Measurements from ENCODE around the gene RNF187. TPM values are rescaled to one million over a fixed set of nuclear protein-coding genes. Genes with fewer than 3 reads are reported as not detected.

Gene RNF187
- total RNA-seq (100 to 1,000 TPM in 2 of 4 donors, 10 to 100 TPM in 2; 80.5 to 113 (median 94.2) TPM), polyA plus RNA-seq (34.1 TPM)
- long read RNA-seq, donor 1, transcript RNF187-201 (4 exons, 3,017 nt) = major isoform, 289 of 338 reads
- long read RNA-seq, donor 1, partial matches to known transcripts = 11 of 338 reads
- long read RNA-seq, donor 1, other reads (novel, unspliced or antisense) = 38 of 338 reads
- long read RNA-seq, donor 2, transcript RNF187-201 (4 exons, 3,017 nt) = major isoform, 220 of 283 reads
- long read RNA-seq, donor 2, partial matches to known transcripts = 7 of 283 reads
- long read RNA-seq, donor 2, other reads (novel, unspliced or antisense) = 56 of 283 reads
- long read RNA-seq, donor 3, transcript RNF187-201 (4 exons, 3,017 nt) = major isoform, 9 of 43 reads
- long read RNA-seq, donor 3, partial matches to known transcripts = 3 of 43 reads
- long read RNA-seq, donor 3, other reads (novel, unspliced or antisense) = 31 of 43 reads
- long read RNA-seq, donor 4, transcript RNF187-201 (4 exons, 3,017 nt) = major isoform, 239 of 261 reads
- long read RNA-seq, donor 4, partial matches to known transcripts = 0 of 261 reads
- long read RNA-seq, donor 4, other reads (novel, unspliced or antisense) = 22 of 261 reads

- intact Hi-C loops (cut with DNase I) = no loop called here
- WGBS = under 1% methylated on average over 113 of the region's 113 CpGs
- Histone ChIP-seq H3K4me1 (ENCODE audit: control insufficient read depth, insufficient read depth, low read length) (peaks cover 7% of the 10 kb centered on the region), H3K27me3 (ENCODE audit: control insufficient read depth, insufficient read depth) (no peaks in the 10 kb centered on the region), H3K9me3 (ENCODE audit: control insufficient read depth, low read length) (no peaks in the 10 kb centered on the region), H3K4me3 (ENCODE audit: low read length) (peak within 1 kb of the TSS; percentile 96), H3K27ac (ENCODE audit: low read length) (peak within 1 kb of the TSS; percentile 99)
- peak; percentile 93 to 94 for ATAC-seq
- peak; percentile 90 to 97 (median 97) for DNase-seq
These were observed at the start of gene RNF187 for GRCh38 chr1:228487336-228488124. Gene RNF187, plus strand, starts transcription at chr1:228487382.

GRCh38 chr1:228437424-228437962 is 49.7 kb upstream of the RNF187 start:
- Histone ChIP-seq H3K27me3 (ENCODE audit: control insufficient read depth, insufficient read depth) (no peaks in the 10 kb centered on the region), H3K4me1 (ENCODE audit: control insufficient read depth, insufficient read depth, low read length) (no peaks in the 10 kb centered on the region), H3K9me3 (ENCODE audit: control insufficient read depth, low read length) (no peaks in the 10 kb centered on the region), H3K27ac (ENCODE audit: low read length) (no peak overlapping the region), H3K4me3 (ENCODE audit: low read length) (no peak overlapping the region)
- intact Hi-C loops (cut with DNase I) = no loop called here
- ATAC-seq (no peak), DNase-seq (no peak)
- WGBS = 91% methylated on average over 7 of the region's 7 CpGs

- WGBS = 48% methylated on average over 1 of the region's 1 CpG
- intact Hi-C loops (cut with DNase I) = no loop called here
- H3K4me3 ChIP-seq (ENCODE audit: low read length) = no peak overlapping the region
These were observed 48.9 kb upstream of the RNF187 start for GRCh38 chr1:228438266-228438665.

GRCh38 chr1:228440761-228441500 is 46.3 kb upstream of the RNF187 start:
- ATAC-seq = no peak
- H3K4me1 ChIP-seq (ENCODE audit: control insufficient read depth, insufficient read depth, low read length) = no peaks in the 10 kb centered on the region
- 88% methylated on average over 9 of the region's 9 CpGs for WGBS
- H3K4me3 ChIP-seq (ENCODE audit: low read length) = no peak overlapping the region
- no peaks in the 10 kb centered on the region for H3K27me3 ChIP-seq (ENCODE audit: control insufficient read depth, insufficient read depth)
- no peaks in the 10 kb centered on the region for H3K9me3 ChIP-seq (ENCODE audit: control insufficient read depth, low read length)
- H3K27ac ChIP-seq (ENCODE audit: low read length) = no peak overlapping the region
- intact Hi-C loops (cut with DNase I) = no loop called here
- no peak for DNase-seq

More at GRCh38 chr1:228438266-228438665, 48.9 kb upstream of the RNF187 start:
- no peak overlapping the region for H3K27ac ChIP-seq (ENCODE audit: low read length)
- no peaks in the 10 kb centered on the region for H3K27me3 ChIP-seq (ENCODE audit: control insufficient read depth, insufficient read depth)
- no peak for ATAC-seq
- no peaks in the 10 kb centered on the region for H3K9me3 ChIP-seq (ENCODE audit: control insufficient read depth, low read length)
- no peak for DNase-seq
- no peaks in the 10 kb centered on the region for H3K4me1 ChIP-seq (ENCODE audit: control insufficient read depth, insufficient read depth, low read length)

- no peak for DNase-seq
- intact Hi-C loops (cut with DNase I) = no loop called here
These were observed 43.8 kb upstream of the RNF187 start for GRCh38 chr1:228443395-228443794.

GRCh38 chr1:228445490-228445842 is 41.7 kb upstream of the RNF187 start:
- DNase-seq (no peak), ATAC-seq (no peak)
- intact Hi-C loops (cut with DNase I) = no loop called here
- Histone ChIP-seq H3K4me1 (ENCODE audit: control insufficient read depth, insufficient read depth, low read length) (no peaks in the 10 kb centered on the region), H3K27me3 (ENCODE audit: control insufficient read depth, insufficient read depth) (no peaks in the 10 kb centered on the region), H3K9me3 (ENCODE audit: control insufficient read depth, low read length) (no peaks in the 10 kb centered on the region), H3K27ac (ENCODE audit: low read length) (no peak overlapping the region), H3K4me3 (ENCODE audit: low read length) (peak overlapping the region; percentile 31)
- WGBS = 5% methylated on average over 16 of the region's 16 CpGs

More at GRCh38 chr1:228443395-228443794, 43.8 kb upstream of the RNF187 start:
- Histone ChIP-seq H3K9me3 (ENCODE audit: control insufficient read depth, low read length) (no peaks in the 10 kb centered on the region), H3K4me3 (ENCODE audit: low read length) (no peak overlapping the region), H3K27ac (ENCODE audit: low read length) (no peak overlapping the region), H3K4me1 (ENCODE audit: control insufficient read depth, insufficient read depth, low read length) (no peaks in the 10 kb centered on the region), H3K27me3 (ENCODE audit: control insufficient read depth, insufficient read depth) (no peaks in the 10 kb centered on the region)
- ATAC-seq = no peak

- Histone ChIP-seq H3K27me3 (ENCODE audit: control insufficient read depth, insufficient read depth) (no peaks in the 10 kb centered on the region), H3K9me3 (ENCODE audit: control insufficient read depth, low read length) (no peaks in the 10 kb centered on the region), H3K4me3 (ENCODE audit: low read length) (peak overlapping the region; percentile 31), H3K27ac (ENCODE audit: low read length) (no peak overlapping the region), H3K4me1 (ENCODE audit: control insufficient read depth, insufficient read depth, low read length) (no peaks in the 10 kb centered on the region)
- intact Hi-C loops (cut with DNase I) = no loop called here
- WGBS = 4% methylated on average over 51 of the region's 51 CpGs
- ATAC-seq (peak; percentile 61 to 67), DNase-seq (peak; percentile 37 to 73 (median 58))
These were observed 41.1 kb upstream of the RNF187 start for GRCh38 chr1:228445843-228446650.

- no peak overlapping the region for H3K27ac ChIP-seq (ENCODE audit: low read length)
- H3K9me3 ChIP-seq (ENCODE audit: control insufficient read depth, low read length) = no peaks in the 10 kb centered on the region
- ATAC-seq = no peak
- no peaks in the 10 kb centered on the region for H3K27me3 ChIP-seq (ENCODE audit: control insufficient read depth, insufficient read depth)
- DNase-seq = peak in 1 of 3 donors; percentile 46
- WGBS = 51% methylated on average over 15 of the region's 15 CpGs
- H3K4me3 ChIP-seq (ENCODE audit: low read length) = no peak overlapping the region
- intact Hi-C loops (cut with DNase I) = no loop called here
- H3K4me1 ChIP-seq (ENCODE audit: control insufficient read depth, insufficient read depth, low read length) = no peaks in the 10 kb centered on the region
These were observed 40.3 kb upstream of the RNF187 start for GRCh38 chr1:228446852-228447251.

- 87% methylated on average over 6 of the region's 6 CpGs for WGBS
- no peak overlapping the region for H3K4me3 ChIP-seq (ENCODE audit: low read length)
- ATAC-seq (no peak), DNase-seq (no peak)
- intact Hi-C loops (cut with DNase I) = no loop called here
- no peak overlapping the region for H3K27ac ChIP-seq (ENCODE audit: low read length)
- no peaks in the 10 kb centered on the region for H3K9me3 ChIP-seq (ENCODE audit: control insufficient read depth, low read length)
- no peaks in the 10 kb centered on the region for H3K27me3 ChIP-seq (ENCODE audit: control insufficient read depth, insufficient read depth)
- H3K4me1 ChIP-seq (ENCODE audit: control insufficient read depth, insufficient read depth, low read length) = no peaks in the 10 kb centered on the region
These were observed 38.8 kb upstream of the RNF187 start for GRCh38 chr1:228448372-228448771.

- Histone ChIP-seq H3K4me3 (ENCODE audit: low read length) (no peak overlapping the region), H3K4me1 (ENCODE audit: control insufficient read depth, insufficient read depth, low read length) (no peaks in the 10 kb centered on the region), H3K9me3 (ENCODE audit: control insufficient read depth, low read length) (no peaks in the 10 kb centered on the region), H3K27me3 (ENCODE audit: control insufficient read depth, insufficient read depth) (no peaks in the 10 kb centered on the region), H3K27ac (ENCODE audit: low read length) (no peak overlapping the region)
- 86% methylated on average over 11 of the region's 11 CpGs for WGBS
- ATAC-seq = no peak
- no peak for DNase-seq
- intact Hi-C loops (cut with DNase I) = no loop called here
These were observed 37.0 kb upstream of the RNF187 start for GRCh38 chr1:228450200-228450599.
